ENCODE measurements around the gene ANTXRL.
"Not testable (repeated sequence)": the region's sequence is repeated elsewhere in the genome, so short reads cannot be mapped to it uniquely, and the experiment has no call there.

The ANTXRL gene
- 0 to 0.19 (median 0.05) reads per million in 3 experiments for total RNA-seq

- DNase-seq: no peak
Measured at GRCh38 chr10:46286991-46287693, at the start of gene ANTXRL. TSS of gene ANTXRL (plus strand) at chr10:46286997. CDS start at chr10:46287263, 266 bp downstream.

GRCh38 chr10:46237815-46238510 lies 48.8 kb upstream of the ANTXRL start:
- no peak for DNase-seq

- DNase-seq: no peak
Measured at GRCh38 chr10:46239247-46239646, 47.5 kb upstream of the ANTXRL start.

- no peak for DNase-seq
Measured at GRCh38 chr10:46239993-46240683, 46.7 kb upstream of the ANTXRL start.

GRCh38 chr10:46240684-46241565 lies 45.9 kb upstream of the ANTXRL start:
- DNase-seq: no peak

- DNase-seq: no peak
Measured at GRCh38 chr10:46245381-46245900, 41.4 kb upstream of the ANTXRL start.

GRCh38 chr10:46246400-46247180 lies 40.2 kb upstream of the ANTXRL start:
- DNase-seq: not testable (repeated sequence)

- no peak for DNase-seq
Measured at GRCh38 chr10:46247181-46247475, 39.7 kb upstream of the ANTXRL start.

GRCh38 chr10:46247808-46248569 lies 38.8 kb upstream of the ANTXRL start:
- DNase-seq: no peak

- DNase-seq: no peak
Measured at GRCh38 chr10:46248651-46249146, 38.1 kb upstream of the ANTXRL start.

GRCh38 chr10:46249617-46250344 lies 37.0 kb upstream of the ANTXRL start:
- DNase-seq: not testable (repeated sequence)

GRCh38 chr10:46250481-46250880 lies 36.3 kb upstream of the ANTXRL start:
- no peak for DNase-seq

GRCh38 chr10:46250898-46251856 lies 35.6 kb upstream of the ANTXRL start:
- no peak for DNase-seq

GRCh38 chr10:46251857-46252847 lies 34.6 kb upstream of the ANTXRL start:
- DNase-seq: no peak

GRCh38 chr10:46253076-46254006 lies 33.5 kb upstream of the ANTXRL start:
- no peak for DNase-seq

GRCh38 chr10:46254007-46254383 lies 32.8 kb upstream of the ANTXRL start:
- DNase-seq: no peak
